GM12892 (cell line): ENCODE results near the gene TNRC18.

ENCODE experiments used
- POLR2A ChIP-seq: IDR thresholded peaks from 2 replicates; pipeline ENCODE4 v1.6.1; 2011; ENCODE audit warnings: low read depth, low read length, control low read depth
- POLR2AphosphoS5 ChIP-seq: IDR thresholded peaks from 2 replicates; pipeline ENCODE4 v1.6.1; 2011; ENCODE audit warnings: low read depth, low read length, control low read depth

DNA sequence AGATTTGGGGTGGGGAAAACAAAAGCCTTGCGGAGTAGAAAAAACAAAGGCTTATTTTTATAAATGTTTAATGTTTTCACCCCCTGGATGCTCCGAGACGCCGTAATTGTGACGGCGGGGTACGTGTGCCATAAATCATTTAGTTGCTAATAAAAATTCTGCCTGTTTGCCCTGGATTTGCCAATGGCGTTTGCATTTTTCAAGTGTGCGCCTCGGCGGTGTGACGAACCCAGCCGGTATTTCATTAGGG, 2.5 kb upstream of the TNRC18 start:
- TF ChIP-seq POLR2A (no peak), POLR2AphosphoS5 (no peak)
